GM21381 (cell line): ENCODE data around the gene DMTF1.
A peak's percentile ranks its signal among the peaks of the same experiment; 100 is the strongest.

Experiments used
- ATAC-seq: cut with Tn5 transposase; IDR thresholded peaks from one replicate; pipeline ENCODE4 v1.9.1; 2021; ENCODE audit warnings: mild to moderate bottlenecking, moderate library complexity; ENCODE audit not compliant: unreplicated experiment

Gene DMTF1

DNA sequence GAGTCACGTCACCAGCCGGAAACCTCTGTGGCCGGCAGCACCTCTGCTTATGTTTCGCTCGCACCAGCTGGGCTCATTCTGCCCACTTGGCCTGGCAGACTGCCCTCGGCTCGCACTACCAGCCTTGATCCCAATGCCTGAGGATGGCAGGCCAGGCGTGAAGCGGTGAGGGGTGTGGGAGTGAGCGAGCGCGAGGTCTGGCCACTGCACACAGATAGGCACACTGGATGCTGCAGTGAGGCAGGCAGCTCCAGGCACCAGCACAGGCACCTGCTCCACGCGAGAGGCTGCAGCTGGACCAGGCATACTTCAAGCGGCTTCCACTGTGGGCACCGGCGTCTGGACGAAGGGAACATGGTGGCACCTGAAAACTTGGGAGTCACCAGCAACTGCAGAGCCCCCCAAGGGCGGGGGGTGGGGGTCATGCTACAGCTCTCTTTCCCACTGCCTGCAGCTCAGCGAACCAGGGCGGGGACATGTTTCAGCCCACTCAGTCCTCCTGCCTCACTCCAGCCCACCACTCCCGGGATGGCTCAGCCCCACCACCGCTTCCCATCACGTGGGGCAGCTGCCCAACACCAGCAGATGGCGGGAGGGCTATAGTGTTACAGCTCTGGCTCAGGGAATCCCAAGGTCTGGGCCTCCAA is 5.4 kb upstream of the DMTF1 start:
- no peak for ATAC-seq

DNA sequence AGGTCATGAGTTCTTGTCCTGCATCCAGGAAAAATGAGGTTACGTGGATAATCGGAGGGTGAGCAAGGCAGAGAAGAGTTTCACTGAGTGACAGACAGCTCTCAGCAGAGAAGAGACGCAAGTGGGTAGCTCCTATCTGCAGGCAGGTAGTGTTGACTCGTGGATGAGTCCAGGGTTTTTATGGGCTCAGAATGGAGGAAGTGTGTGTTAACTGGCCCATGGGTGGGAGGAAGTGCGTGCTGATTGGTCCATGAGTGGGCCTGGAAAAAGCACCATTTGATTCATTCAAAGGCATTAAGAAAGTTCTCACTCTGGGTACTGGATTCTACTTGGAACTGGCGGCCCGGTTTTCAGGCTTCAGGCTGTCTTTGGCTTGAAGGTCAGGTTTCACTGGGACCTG is 4.8 kb upstream of the DMTF1 start:
- ATAC-seq = no peak

DNA sequence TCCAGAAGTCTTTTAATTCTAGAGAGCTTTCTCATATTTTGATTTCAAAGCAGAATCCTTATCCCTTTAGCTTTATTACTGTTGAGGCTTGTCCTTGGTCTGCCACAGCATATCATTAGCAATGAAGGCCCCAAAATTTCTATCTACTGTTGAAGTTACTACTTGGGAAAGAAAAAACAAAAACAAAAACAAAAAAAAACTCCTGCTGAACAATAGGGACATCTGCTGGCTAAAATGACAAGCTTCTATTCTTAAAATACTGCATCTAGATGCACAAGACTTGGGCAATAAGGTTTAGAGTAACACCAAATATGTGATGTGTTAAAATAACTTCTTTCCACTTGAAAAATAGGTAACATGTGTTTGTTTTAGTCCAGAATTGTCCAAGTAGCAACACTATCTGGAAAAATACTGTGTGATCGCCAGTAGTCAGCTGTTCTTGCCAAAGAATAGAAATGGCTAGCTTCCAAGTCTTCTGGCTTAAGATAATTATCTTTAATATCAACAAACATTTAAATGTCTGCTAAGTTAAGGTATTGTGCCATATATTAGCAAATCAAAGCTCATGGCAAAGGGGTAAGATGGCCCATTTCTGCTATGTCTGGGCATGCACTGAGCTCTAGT is 3.8 kb upstream of the DMTF1 start:
- ATAC-seq = no peak

DNA sequence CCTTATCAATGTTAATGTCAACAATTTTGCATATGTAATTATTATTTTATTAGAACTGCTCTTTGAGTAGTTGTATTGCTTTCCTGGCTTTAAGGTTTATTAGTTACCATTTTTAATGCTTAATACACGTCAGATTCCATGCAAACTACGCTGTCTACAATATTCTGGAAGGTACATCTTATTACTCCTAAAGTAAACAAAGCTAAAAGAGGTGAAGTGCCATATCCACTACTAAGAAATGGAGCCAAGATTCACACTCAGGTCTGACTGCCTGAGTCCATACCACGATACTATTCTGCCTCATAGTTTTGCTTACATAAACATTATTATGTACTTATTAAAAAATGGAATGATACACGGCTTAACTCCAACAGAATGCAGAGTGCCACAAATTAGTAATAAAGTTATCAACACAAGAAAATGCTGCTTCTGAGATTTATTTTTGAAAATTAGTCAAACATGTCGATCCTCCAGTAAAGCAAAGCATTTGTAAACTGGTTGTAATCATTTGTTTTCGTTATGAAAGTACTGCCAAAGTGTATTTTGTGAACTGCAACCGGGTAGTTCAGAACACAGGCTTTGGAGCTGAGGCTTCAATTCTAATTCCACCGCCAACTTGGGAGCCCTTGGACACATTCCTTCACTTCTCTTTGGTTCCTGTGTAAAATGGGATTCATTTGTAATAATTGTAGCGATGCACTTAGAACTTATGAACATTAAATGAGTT is 1.1 kb upstream of the DMTF1 start:
- no peak for ATAC-seq

DNA sequence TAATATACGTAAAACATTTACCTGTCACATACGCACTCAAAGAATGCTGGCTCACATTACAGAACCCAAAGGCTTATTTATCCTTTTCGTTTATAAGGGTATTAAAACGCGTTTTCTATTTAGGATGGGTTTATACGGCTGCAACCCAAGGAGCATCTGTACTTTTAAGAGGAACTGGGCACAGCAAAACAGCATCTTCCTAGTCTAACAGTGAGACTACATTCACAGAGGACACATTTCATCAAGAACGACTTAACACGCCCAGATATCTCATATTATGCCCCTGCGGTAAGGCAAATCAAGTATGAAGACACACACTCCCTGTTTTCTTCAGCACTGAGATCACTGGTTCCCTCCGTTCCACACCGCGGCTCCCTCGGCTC is 533 bp upstream of the DMTF1 start:
- ATAC-seq = peak; percentile 29

DNA sequence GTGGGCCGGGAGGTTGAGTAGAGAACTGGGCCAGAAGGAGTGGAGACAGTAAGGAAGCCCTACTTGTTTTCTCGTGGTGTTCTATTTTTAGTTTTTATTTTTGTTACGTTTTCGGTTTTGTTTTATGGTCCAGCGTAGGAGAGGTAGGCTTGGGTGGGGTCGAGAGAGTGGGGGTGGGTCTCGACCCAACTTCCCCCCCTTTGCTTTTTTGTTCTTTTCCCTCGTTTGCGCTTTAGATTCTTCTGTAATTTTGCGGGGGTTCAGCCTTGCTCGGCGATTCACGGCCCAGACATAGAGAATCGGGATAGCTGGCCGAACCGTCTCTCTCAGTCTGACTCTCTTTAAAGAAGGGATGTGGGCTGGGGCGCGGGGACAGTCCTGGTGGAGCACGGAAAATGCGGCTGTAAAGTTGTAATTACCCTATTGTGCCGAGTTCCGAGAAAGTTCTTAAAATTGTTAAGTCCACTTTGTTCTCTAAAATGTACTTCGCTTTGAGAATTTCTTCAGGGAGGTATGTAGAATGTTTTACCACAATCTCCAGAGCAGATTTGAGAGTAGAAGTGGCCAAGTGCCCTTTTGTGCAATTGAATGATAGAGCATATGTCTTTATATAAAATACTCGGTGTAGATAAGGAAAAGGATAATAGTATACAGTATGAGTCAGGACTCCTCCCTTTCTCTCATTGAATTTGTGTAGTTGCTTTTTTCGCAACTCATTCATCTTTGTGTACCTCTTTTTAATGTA is 816 bp downstream of the DMTF1 start:
- ATAC-seq = peak; percentile 12

DNA sequence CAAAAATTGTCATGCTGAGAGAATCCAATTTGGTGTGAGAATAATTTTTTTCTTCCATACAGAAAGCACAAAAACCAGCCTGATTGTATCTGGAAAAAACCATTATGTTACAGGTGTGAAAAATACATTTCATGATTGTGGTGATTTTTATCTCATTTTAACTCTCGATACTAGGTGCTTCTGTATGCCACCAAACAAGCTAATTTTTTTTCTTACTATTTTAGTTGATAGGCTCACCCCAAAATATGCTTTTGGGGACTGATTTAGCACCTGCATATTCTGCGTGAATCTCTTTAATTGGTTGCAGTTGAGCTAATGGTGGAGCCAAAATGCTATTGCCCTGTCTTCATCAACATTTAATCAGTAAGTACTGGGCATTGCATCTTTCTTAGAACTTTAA is 1.9 kb downstream of the DMTF1 start:
- ATAC-seq = no peak

DNA sequence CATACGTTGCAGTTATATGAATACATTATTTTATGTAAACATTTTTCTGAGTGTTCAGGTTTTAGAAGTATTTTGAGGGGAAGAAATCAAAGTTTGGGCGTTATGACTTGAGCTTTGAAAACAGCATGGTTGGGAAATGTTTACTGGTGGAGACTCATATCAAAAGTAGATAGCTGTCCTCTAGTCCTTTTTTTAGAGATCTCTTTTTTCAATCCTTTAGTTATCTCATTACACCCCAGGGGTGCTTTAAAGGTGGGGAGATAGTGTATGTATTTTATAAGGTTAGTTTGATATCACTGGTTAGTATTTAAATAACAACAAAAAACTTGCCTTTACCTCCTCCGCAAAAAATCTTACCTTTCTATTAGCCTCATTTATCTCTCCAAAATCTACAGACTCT is 2.3 kb downstream of the DMTF1 start:
- no peak for ATAC-seq

DNA sequence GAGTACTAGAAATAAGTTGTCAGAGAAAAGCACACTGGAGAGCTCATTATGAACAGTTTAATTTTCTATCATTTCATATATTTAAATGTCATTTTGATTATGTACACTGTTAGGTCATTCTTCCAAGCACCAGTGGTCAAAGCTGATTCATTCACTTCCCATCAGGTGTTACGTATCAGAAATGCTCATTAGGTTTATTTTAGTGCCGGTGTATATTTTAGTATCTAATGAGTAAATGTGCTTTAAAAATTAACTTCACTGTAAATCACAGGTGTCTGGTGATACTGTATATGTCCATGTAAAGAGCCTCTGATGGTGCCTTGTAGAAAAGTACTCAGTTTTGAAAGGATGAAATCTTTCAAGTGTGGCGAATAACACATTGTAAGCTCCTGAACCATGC is 3.5 kb downstream of the DMTF1 start:
- ATAC-seq = no peak

DNA sequence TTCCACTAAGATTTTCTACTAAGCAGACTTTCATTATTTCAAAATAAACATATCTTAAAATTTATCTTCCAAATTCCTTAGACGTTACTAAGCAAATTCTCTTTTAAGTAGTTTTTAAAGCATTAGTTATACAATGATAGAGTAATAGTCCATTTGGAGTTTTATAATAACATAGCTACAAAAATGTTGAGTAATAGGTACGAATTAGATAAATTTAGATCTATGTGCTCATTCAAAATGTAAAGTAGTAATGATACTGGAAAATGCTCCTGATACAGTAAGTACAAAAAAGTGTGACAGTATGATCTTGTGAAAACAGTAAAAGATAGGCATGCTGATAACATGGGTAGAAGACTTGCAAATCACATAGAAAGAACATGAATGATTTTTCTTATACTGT is 4.5 kb downstream of the DMTF1 start:
- no peak for ATAC-seq

DNA sequence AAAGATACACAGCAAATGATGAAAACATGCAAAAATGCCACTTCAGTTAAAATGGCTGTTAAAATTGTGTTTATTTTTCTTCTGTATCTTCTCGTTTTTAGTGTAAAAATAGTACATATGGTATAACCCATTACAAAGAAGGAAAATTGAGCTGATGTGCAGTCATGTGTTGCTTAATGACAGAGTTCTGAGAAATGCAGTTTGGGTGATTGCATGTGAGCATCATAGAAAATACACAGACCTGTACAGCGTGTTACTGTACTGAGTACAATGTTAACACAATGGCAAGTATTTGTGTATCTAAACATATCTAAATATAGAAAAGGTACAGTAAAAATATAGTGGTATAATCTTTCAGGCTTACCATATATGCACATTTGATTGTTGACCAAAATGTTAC is 7.3 kb downstream of the DMTF1 start:
- ATAC-seq = no peak

DNA sequence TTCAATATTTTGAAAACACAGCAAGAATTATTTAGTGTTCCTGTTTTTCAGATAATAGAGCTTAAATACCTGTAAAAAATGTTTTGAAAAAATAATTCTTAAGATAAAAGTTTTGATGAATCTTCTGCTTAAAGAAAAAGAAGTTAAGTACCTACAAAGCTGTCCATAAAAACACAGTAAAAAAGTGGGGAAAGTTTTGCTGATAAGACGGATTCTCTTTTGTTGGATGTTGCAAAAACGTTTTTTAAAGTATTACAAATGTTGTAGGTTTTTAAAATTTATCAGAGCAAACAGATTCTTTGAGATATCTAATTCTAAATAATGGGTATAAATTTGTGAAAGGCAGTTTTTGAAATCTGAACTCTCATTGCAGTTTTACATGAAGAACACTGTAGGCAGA is 12.2 kb downstream of the DMTF1 start:
- ATAC-seq = no peak

DNA sequence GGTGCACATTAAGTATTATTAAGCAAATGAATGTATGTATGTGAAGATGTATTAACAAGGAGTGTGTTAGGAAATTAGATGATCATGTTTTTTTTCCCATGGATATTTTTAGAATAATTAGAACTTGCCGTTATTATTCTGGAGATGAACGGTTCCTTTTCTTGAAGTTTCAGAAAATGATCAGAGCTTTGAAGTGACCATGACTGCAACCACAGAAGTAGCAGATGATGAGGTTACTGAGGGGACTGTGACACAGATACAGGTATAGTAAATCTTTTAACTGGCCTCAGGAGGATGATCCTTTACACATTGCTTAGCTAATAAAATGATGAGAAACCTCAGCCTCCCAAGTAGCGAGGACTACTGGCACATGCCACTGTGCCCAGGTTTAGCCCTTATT is 18.6 kb downstream of the DMTF1 start:
- no peak for ATAC-seq

DNA sequence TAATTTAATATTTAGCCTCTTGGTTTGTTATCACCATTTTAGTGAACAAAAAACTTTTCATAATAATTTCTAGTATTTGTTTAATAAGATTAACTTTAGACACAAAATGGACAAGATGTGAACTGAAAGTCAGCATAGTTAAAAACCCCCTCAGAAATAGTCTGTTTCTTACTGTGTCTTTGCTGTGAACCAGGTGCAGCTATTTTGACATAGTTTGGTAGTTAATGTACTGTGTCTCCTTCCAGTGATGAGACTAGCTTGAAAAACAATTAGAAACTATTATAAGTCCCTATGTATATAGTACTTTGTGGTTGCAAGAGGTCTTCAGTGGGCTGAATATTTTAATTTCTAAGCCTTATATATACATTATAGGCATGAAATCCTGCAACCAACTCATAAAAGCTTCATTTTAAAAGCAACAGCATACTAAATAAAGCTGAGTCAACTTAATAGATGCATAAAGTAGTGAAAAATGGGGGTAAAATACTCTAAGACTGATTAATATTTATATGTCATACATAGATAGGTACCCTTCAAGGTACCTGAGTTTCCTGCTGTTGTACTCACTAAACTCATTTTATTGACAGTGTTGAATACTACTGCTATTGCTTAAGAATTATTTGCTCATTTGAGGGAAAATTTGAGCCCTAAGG is 19.2 kb downstream of the DMTF1 start:
- no peak for ATAC-seq

DNA sequence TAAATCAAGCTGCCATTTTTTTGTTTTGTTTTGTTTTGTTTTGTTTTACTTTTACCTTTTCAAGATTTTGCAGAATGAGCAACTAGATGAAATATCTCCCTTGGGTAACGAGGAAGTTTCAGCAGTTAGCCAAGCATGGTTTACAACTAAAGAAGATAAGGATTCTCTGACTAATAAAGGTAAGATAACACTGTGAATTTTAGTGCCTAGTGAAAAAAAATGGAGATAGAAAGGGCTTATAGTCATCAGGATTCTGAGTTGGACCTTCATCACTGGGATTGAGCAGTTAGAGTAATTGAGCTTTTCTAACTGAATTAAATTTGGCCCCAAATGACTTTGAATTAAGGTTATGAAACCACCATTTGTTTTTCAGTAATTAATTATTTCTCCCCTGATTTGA is 21.2 kb downstream of the DMTF1 start:
- ATAC-seq = no peak

DNA sequence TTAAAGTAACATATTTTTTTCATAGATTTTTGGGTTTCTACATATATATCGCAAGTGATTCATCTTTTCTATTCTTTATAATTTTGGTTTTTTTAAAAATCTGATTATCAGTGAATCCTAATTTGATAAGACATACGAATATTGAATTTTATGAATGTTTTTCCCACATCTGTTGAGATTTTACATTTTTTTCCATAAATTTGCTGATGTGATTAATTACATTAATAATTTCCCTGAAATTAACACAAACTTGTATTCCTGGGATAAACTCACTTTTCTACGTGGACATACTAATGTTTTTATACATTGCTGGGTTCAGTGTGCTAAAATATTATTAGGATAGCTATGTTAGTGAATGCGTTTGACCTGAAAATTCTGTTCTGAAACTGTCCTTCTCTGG is 26.1 kb downstream of the DMTF1 start:
- ATAC-seq = no peak

DNA sequence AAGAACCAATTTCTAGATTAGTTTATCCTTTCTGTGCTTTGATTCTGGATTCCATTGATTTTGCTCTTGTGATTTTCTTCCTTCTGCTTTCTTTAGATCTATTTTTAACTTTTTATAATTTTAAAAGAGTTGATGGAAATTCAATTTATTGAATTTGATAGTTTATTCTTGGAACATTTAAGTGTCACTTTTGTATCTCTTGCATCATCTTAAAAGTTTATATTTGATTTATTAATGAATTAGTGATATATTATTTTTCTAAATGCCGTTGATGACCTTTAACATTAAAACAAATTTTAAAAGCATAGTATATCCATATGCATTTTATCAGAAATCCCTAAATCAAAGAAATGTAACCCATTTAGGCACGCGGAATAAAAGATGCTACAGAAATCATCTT is 26.9 kb downstream of the DMTF1 start:
- no peak for ATAC-seq

DNA sequence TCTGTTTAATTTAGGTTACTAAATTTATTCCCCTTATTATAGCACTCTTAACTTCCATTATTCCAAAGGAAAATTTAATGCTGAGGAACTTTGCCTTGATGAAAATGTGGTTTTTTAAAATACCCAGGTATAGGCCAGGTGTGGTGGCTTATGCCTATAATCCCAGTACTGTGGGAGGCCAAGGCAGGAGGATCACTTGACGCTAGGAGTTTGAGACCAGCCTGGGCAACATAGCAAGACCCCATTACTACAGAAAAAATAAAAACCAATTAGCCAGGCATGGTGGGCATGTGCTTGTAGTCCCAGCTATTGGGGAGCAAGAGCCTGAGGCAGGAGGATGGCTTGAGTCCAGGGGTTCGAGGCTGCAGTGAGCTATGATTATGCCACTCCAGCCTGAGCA is 34.9 kb downstream of the DMTF1 start:
- ATAC-seq = no peak

DNA sequence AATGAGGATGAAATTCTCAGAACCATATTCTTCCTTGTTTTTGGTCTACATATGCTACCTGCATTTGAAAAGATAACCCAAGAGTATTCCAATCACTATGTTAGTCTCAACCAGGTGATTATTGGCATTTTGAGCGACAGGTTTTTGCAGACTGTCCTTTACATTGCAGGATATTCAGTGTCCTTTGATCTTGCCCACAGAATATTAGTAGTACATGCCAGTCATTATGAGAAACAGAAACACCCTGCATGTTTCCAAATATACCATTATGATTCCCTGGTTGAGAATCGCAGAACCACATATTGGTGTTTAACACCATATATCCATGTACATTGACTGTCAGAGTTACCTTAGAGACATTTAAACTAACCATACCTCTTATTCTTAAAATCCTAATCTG is 36.7 kb downstream of the DMTF1 start:
- no peak for ATAC-seq

DNA sequence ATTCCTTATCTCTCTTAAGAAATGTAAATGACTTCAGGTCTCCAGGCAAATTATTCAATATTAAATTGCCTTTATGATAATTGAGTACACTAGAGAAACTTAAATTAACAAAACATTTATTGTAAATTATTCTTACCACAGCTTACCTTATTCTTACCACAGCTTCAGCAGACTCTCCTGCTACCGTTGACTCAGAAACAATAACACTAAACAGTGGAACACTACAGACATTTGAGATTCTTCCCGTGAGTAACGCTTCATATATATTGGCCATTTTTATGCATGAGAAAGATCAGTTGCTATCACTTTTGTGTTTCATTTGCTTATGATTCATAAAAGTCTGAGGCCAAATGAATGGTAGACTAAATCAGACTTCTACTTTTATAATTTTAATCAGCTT is 38.5 kb downstream of the DMTF1 start:
- ATAC-seq = no peak

DNA sequence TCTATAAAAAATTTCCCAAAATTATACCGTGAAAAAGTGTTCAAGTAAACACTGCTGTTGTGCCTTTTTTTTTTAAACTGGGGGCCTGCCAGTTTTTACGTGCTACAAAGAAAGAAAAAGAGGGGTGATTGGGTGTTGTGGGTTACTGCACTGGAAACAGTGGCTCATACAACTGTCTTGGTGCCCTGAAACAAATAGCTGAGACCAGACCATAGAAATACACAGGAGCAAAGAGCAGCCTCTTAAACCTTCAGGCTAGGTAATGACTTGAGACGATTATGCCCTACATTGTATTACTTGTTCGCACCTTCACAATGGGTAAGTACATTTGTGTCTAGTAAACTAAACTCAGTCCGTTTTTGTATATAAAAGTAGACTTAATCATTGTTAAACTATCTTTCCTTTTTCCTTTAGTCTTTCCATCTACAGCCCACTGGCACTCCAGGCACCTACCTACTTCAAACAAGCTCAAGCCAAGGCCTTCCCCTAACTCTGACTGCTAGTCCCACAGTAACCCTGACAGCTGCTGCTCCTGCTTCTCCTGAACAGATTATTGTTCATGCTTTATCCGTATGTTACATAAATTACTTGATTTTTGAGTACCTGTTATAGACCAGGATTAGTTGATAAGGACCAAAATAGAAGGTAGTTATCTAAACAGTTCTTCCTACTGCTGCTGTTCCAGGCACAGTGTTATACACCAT is 40.7 kb downstream of the DMTF1 start:
- no peak for ATAC-seq
